Activated naive CD4-positive, alpha-beta T cell treated with anti-CD3 and anti-CD28 coated beads, Interleukin-2, amount 50 U/mL, for 24 hours (primary cell): ENCODE measurements around the gene LZTR1.

Source experiments
- H3K27ac Mint-ChIP-seq: one replicate; pipeline ENCODE4 v1.8.0; 2021; ENCODE audit warnings: mild to moderate bottlenecking, mixed read lengths
- H3K27me3 Mint-ChIP-seq: one replicate; pipeline ENCODE4 v1.8.0; 2021; ENCODE audit warnings: mixed read lengths
- H3K36me3 Mint-ChIP-seq: one replicate; pipeline ENCODE4 v1.8.0; 2021; ENCODE audit warnings: mixed read lengths
- H3K4me1 Mint-ChIP-seq: one replicate; pipeline ENCODE4 v1.8.0; 2021; ENCODE audit warnings: mixed read lengths
- H3K4me3 Mint-ChIP-seq: one replicate; pipeline ENCODE4 v1.8.0; 2021; ENCODE audit warnings: mild to moderate bottlenecking, mixed read lengths
- H3K9me3 Mint-ChIP-seq: one replicate; pipeline ENCODE4 v1.8.0; 2021; ENCODE audit warnings: mixed read lengths

Gene LZTR1

GRCh38 chr22:20993304-20994127 lies 11.4 kb downstream of the LZTR1 start:
- no peaks in the 10 kb centered on the region for H3K27me3 Mint-ChIP-seq
- peaks cover 7% of the 10 kb centered on the region for H3K4me1 Mint-ChIP-seq
- no peak overlapping the region for H3K27ac Mint-ChIP-seq
- H3K9me3 Mint-ChIP-seq: no peaks in the 10 kb centered on the region
- no peak overlapping the region for H3K4me3 Mint-ChIP-seq
- no peaks in the 10 kb centered on the region for H3K36me3 Mint-ChIP-seq

DNA sequence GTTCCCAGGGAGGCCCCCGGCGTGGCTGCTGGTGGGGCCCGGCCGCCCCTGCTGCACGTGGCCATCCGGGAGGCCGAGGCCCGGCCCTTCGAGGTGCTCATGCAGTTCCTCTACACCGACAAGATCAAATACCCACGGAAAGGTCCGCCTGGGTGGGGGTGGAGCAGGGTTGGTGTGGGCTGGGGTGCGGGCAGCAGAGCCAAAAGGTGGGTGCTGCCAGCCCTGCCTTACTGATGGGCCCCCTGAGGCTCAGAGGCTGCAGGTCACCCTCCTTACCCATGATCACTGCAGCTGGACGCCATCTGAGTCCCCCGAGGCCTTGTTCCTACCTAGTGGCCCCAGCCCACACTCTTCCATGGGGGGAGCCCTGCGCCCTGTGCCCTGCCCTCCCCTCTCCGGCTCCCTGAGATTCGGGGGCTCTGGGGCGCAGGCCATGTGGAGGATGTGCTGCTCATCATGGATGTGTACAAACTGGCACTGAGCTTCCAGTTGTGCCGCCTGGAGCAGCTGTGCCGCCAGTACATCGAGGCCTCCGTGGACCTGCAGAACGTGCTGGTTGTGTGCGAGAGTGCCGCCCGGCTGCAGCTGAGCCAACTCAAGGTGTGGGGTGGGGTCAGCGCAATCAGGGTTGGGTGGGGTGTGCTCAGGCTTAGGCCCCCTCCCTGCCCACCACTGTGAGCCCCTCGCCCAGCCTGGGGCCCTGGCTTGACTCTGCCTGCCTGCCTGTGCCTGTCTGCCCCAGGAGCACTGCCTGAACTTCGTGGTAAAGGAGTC lies 12.2 kb downstream of the LZTR1 start:
- no peaks in the 10 kb centered on the region for H3K27me3 Mint-ChIP-seq
- H3K9me3 Mint-ChIP-seq: no peaks in the 10 kb centered on the region
- peaks cover 14% of the 10 kb centered on the region for H3K4me1 Mint-ChIP-seq
- H3K36me3 Mint-ChIP-seq: no peaks in the 10 kb centered on the region
- no peak overlapping the region for H3K4me3 Mint-ChIP-seq
- H3K27ac Mint-ChIP-seq: no peak overlapping the region

DNA sequence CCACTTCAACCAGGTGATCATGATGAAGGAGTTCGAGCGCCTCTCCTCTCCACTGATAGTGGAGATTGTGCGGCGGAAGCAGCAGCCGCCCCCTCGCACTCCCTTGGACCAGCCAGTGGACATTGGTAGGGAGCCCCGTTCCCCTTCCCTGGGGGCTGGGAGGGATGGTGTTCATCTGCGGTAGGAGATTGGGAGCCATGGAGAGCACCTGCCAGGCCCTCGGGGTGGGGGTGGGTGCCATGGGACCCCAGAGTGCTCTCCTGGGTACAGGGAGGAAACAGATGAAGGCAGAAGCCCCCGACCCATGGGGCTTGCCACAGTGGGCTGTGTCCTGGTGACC lies 12.8 kb downstream of the LZTR1 start:
- Mint-ChIP-seq H3K27me3 (no peaks in the 10 kb centered on the region), H3K27ac (no peak overlapping the region), H3K4me1 (peaks cover 17% of the 10 kb centered on the region), H3K4me3 (no peak overlapping the region), H3K9me3 (no peaks in the 10 kb centered on the region), H3K36me3 (no peaks in the 10 kb centered on the region)

- Mint-ChIP-seq H3K9me3 (no peaks in the 10 kb centered on the region), H3K36me3 (no peaks in the 10 kb centered on the region), H3K27me3 (no peaks in the 10 kb centered on the region), H3K4me3 (no peak overlapping the region), H3K27ac (no peak overlapping the region), H3K4me1 (peaks cover 19% of the 10 kb centered on the region)
These were observed 13.4 kb downstream of the LZTR1 start for GRCh38 chr22:20995329-20996030.

- peaks cover 22% of the 10 kb centered on the region for H3K4me1 Mint-ChIP-seq
- no peak overlapping the region for H3K27ac Mint-ChIP-seq
- H3K4me3 Mint-ChIP-seq: no peak overlapping the region
- no peaks in the 10 kb centered on the region for H3K9me3 Mint-ChIP-seq
- H3K27me3 Mint-ChIP-seq: no peaks in the 10 kb centered on the region
- H3K36me3 Mint-ChIP-seq: no peaks in the 10 kb centered on the region
These were observed 13.9 kb downstream of the LZTR1 start for GRCh38 chr22:20996031-20996410.

DNA sequence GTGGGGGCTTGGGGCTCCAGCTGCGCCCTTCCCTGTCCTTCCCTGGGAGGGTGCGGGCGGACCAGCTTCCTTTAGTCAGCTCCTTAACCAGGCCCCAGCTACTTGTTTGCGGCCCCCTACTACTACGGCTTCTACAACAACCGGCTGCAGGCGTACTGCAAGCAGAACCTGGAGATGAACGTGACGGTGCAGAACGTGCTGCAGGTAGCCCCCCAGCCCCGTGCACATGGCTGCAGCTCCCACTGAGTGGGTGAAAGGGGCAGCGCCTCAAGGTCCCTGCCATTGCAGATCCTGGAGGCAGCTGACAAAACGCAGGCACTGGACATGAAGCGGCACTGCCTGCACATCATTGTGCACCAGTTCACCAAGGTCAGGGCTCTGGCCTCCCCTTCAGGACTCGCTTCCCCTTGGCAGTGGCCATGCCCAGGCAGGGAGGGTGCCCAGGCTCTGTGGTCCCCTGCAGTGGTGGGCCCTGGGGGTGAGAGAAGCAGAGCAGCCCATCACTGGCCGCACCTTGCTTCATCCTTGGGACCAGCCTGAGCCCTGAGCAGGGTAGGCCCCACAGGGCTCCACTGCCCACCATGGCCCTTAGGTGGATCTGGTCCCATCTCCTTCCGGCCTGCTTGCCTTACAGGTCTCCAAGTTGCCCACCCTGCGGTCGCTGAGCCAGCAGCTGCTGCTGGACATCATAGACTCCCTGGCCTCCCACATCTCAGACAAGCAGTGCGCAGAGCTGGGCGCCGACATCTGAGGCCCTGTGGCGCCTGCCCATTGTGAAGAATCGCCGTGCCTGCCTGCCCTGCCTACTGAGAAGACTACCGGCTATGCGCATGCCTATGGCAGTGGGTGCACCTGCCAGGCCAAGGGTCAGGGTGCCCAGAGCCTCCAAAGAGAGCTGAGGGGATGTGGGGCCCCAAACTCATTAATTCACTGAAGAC lies 14.8 kb downstream of the LZTR1 start:
- Mint-ChIP-seq H3K4me3 (no peak overlapping the region), H3K27ac (no peak overlapping the region), H3K9me3 (no peaks in the 10 kb centered on the region), H3K4me1 (peaks cover 29% of the 10 kb centered on the region), H3K36me3 (peaks cover 2% of the 10 kb centered on the region), H3K27me3 (no peaks in the 10 kb centered on the region)

- Mint-ChIP-seq H3K9me3 (no peaks in the 10 kb centered on the region), H3K36me3 (peaks cover 2% of the 10 kb centered on the region), H3K4me3 (no peak overlapping the region), H3K27ac (peak overlapping the region; percentile 8), H3K4me1 (peaks cover 30% of the 10 kb centered on the region), H3K27me3 (no peaks in the 10 kb centered on the region)
These were observed 15.6 kb downstream of the LZTR1 start for GRCh38 chr22:20997536-20998257.

- Mint-ChIP-seq H3K4me3 (no peak overlapping the region), H3K9me3 (no peaks in the 10 kb centered on the region), H3K27me3 (no peaks in the 10 kb centered on the region), H3K36me3 (peaks cover 2% of the 10 kb centered on the region), H3K27ac (peak overlapping the region; percentile 8), H3K4me1 (peaks cover 40% of the 10 kb centered on the region)
These were observed 16.6 kb downstream of the LZTR1 start for GRCh38 chr22:20998411-20999336.

DNA sequence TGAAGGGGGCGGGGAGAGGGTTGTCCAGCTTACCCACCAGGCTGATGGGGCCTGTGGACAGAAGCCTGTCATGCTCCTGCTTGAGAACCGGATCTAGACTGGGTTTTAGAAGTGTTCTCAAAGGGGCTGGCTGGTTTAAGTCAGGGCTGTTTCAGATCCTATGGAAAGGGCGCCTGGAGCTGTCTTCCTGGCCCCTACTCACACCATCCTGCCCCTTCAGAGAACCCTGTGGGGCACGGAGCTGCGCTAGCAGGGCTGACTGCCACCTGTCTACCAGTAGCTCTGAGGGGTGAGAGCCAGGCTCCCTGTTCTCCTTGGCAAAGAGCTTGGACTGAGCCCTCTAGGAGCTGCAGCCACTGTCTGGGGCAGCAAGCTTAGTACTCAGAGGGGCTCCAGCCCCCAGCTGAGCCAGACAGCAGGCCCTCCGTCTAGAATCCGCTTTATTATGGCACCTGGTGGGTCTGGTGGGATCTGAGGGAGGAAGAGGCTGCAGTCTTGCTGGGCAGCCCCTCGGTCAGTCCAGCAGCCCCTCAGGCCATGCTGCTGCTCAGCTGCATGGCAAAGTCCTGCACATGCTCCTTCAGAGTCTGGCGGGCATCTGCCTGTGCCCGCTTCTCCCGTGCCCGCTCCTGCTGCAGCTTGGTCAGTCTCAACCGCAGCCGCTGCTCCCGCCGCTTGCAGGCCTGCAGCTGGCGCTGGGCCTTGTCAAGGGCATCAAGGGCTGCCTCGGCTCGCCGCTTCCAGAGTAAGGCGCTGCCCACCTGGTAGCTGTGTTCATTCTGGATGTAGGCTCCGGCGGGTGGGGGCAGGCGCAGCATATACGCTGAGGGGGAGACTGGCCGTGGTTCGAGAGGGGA lies 17.5 kb downstream of the LZTR1 start:
- Mint-ChIP-seq H3K9me3 (no peaks in the 10 kb centered on the region), H3K27me3 (no peaks in the 10 kb centered on the region), H3K4me1 (peaks cover 42% of the 10 kb centered on the region), H3K27ac (peak overlapping the region; percentile 98), H3K4me3 (peak overlapping the region; percentile 96), H3K36me3 (peaks cover 2% of the 10 kb centered on the region)

GRCh38 chr22:21000207-21000986 lies 18.3 kb downstream of the LZTR1 start:
- Mint-ChIP-seq H3K4me3 (peak overlapping the region; percentile 96), H3K9me3 (no peaks in the 10 kb centered on the region), H3K36me3 (peaks cover 2% of the 10 kb centered on the region), H3K4me1 (peaks cover 42% of the 10 kb centered on the region), H3K27me3 (no peaks in the 10 kb centered on the region), H3K27ac (peak overlapping the region; percentile 98)

- Mint-ChIP-seq H3K36me3 (peaks cover 2% of the 10 kb centered on the region), H3K4me3 (peak overlapping the region; percentile 96), H3K27ac (peak overlapping the region; percentile 98), H3K27me3 (no peaks in the 10 kb centered on the region), H3K9me3 (no peaks in the 10 kb centered on the region), H3K4me1 (peaks cover 42% of the 10 kb centered on the region)
These were observed 19.0 kb downstream of the LZTR1 start for GRCh38 chr22:21000987-21001600.
